GM12801 (cell line): ENCODE data around the gene VAV2.

Experiments
- TF ChIP-seq, protein P1 (sequence below): IDR thresholded peaks from one replicate; pipeline ENCODE4 v1.5.1; 2011; ENCODE audit warnings: control low read depth; ENCODE audit not compliant: insufficient read length; ENCODE audit errors: extremely low read depth

The VAV2 gene

DNA sequence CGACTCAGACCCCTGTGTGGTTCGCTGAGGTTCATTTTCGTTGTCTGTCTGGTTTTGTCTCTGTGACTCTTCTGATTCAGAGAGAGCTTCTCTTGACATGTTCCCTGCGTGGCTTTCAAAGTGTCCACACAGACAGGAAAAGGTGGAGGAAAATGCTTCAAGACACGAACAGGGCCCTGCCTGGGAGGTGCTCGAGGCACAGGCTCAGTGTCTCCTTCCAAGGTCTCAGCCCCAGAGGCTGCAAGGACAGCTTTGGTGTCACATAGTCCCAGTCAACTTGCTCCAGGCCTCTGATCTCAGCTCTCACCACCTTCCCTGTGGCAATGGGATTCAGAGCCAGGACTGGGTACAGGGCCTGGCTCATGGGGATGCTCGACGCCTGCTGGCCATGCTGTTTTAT lies 202.3 kb downstream of the VAV2 start:
- TF ChIP-seq, protein P1, sequence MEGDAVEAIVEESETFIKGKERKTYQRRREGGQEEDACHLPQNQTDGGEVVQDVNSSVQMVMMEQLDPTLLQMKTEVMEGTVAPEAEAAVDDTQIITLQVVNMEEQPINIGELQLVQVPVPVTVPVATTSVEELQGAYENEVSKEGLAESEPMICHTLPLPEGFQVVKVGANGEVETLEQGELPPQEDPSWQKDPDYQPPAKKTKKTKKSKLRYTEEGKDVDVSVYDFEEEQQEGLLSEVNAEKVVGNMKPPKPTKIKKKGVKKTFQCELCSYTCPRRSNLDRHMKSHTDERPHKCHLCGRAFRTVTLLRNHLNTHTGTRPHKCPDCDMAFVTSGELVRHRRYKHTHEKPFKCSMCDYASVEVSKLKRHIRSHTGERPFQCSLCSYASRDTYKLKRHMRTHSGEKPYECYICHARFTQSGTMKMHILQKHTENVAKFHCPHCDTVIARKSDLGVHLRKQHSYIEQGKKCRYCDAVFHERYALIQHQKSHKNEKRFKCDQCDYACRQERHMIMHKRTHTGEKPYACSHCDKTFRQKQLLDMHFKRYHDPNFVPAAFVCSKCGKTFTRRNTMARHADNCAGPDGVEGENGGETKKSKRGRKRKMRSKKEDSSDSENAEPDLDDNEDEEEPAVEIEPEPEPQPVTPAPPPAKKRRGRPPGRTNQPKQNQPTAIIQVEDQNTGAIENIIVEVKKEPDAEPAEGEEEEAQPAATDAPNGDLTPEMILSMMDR = no peak

DNA sequence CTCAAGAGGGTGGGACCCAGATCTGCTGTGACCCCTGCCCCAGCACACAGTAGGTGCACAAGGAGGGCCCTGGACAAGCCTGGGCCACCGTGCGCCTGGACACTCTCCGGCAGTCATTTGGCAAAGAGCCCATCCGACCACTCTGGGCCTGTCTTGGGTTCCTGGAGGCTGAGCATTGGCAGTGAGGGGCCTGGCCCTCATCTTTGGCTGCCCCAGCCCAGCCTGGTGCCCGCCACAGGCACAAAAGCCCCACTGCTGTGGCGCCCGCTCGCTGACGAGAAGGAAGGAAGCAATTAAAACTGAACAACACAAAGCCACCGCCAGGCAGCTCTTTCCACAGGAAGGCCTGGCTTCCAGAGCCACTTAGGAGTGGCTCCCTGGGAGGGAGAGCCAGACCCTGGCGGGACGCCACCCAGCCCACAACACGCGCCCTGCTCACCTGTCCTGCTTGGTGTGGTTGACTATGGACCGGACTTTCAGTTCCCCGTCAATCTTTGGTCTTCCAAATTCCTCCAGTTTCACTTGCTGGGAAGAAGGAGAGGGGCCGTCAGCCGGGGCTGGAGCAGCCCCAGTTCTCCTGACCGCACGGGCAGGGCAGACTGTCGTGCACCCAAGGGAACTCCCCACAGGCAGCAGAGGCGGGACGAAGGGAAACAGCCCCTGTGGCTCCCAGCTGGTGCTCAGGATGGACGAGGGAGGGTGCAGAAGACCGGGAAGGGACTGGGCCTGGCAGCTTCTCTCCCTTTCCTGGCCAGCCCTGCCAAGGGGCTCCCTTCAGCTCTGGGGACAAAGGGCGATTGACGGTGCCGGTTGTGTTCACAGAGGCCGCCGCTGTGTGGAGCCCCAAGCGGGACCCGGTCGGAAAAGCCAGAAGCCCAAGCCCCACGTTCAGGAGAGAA lies 203.1 kb downstream of the VAV2 start:
- TF ChIP-seq, protein P1 = no peak

DNA sequence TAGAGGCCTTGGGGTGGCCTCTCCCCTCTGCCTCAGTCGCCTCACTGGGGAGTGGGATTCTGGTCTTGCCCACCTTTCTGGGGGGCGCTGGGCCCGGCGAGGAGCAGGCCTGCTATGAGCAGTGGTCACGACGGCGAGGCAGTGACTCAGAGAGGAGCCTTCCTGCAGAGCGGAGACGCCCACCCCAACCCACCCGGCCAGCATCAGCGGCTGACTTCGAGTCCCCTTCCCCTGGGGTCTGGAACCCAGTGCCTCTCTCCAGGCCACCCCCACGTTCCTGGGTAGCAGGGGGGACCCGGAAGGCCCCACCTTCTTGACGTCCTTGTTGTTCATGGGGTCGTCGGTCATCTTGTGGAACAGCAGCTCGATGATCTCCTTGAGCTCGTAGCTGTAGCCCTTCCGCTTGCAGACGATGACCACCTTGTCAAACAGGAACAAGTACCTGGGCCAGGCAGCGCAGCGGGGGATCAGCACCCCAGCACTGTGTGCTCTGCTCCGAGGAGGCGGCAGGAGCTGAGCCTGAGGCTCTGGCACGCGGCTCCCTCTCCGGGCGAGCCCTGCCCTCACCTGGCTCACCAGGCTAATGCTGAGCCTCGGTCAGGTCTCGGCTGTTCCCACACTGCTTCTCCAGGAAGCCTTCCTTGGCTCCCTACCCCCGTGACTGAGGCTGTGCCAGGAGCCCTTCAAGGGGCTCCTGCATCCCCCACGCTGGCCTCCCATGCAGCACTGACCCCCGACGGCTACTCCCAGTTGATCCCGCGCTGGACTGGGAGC lies 203.9 kb downstream of the VAV2 start:
- TF ChIP-seq, protein P1 = no peak

- TF ChIP-seq, protein P1 = no peak
Observed at GRCh38 chr9:133787754-133788025, 204.4 kb downstream of the VAV2 start.

DNA sequence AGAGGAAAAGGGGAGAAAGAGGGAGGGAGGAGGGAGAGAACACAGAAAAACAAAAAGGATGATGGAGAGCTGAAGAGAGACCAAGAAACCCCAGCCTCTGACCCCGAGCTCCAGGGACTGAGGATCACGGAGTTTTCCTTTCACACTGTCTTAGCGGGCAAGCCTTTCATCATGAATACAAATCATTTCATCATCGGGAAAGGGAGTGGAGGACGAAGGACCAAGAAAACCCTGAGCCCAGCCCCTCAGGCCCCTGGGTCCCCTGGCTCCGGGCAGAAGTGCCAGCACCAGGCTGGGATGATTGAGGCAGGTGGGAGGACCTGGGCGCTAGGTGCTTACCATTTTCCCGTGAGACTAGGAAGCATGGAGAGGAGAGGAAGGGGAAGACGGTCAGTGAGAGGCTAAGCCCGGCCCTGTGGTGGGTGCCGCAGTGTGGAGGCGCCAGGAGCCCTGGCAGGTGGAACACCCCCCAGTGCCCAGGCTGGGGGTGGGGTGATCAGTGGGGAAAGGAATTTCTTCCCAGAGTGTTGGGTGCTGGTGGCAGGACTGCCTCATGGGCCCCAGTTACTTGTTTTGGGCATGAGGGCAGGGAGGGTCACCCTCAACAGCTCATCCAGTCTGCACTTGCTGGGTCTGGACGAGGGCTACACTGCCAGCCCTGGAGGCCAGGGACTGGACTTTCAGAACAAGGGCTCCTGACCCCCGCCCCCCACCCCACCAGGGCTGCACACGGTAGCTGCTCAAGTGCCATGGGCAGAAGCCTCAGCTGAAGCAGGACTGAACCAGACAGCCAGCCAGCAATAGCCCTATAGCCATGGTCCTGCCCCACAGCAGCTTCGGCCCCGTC lies 205.0 kb downstream of the VAV2 start:
- TF ChIP-seq, protein P1 = no peak

DNA sequence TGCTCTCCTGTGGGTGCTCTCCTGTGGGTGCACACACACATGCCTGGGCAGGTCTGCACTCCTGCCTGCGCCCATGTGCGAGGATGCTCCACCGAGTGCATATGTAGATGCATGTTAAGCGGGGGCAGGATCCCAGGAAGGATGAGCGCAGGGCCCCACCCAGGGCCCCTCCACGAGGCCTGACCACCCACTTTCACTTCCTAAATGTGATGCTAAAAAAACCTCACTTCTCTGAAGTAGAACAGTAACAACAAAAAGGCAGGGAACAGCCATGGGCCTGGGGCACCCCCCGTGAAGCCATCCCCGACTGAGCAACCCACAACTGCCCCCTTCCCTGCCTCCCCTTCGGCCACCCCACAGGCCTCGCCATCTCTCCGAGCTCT lies 205.8 kb downstream of the VAV2 start:
- TF ChIP-seq, protein P1 = no peak

GRCh38 chr9:133785753-133786370 lies 206.3 kb downstream of the VAV2 start:
- TF ChIP-seq, protein P1 = no peak
